Adrenal gland (tissue), 12 donors: ENCODE measurements around the gene SLC48A1. TPM values are rescaled to one million over a fixed set of nuclear protein-coding genes. Genes with fewer than 3 reads are reported as not detected.

Experiments used
- DNase-seq, 7 donors: peaks; one replicate each; pipeline ENCODE4 v3.0.0-alpha.2; 2019 to 2020
- H3K27ac ChIP-seq, 5 donors: fragments of 200-600 bp; sonication (generic) in 4 of 5; 1 replicate in 3 of 5; 2 replicates in 2 of 5; pipeline versions ENCODE4 v1.5.1 to v1.8.0; 2016 to 2020; ENCODE audit warnings: mild to moderate bottlenecking in 1 of 5
- H3K27me3 ChIP-seq: fragments of 200-600 bp; 2 replicates; pipeline ENCODE4 v1.8.0; 2021
- H3K36me3 ChIP-seq, 2 donors: fragments of 200-600 bp; replicated peaks in 1 of 2; 1 replicate in 1 of 2; 2 replicates in 1 of 2; pipeline versions ENCODE4 v1.5.1 to v1.8.0; 2018 to 2022
- H3K4me1 ChIP-seq, 2 donors: fragments of 200-600 bp; replicated peaks in 1 of 2; 1 replicate in 1 of 2; 2 replicates in 1 of 2; pipeline versions ENCODE4 v1.5.1 to v1.8.0; 2018 to 2021
- H3K4me3 ChIP-seq, 4 donors: fragments of 200-600 bp; sonication (generic) in 3 of 4; one replicate each; pipeline ENCODE4 v1.5.1; 2016 to 2018
- H3K9me3 ChIP-seq, 3 donors: fragments of 200-600 bp; sonication (generic) in 1 of 3; replicated peaks in 1 of 3; 1 replicate in 2 of 3; 2 replicates in 1 of 3; pipeline versions ENCODE4 v1.5.1 to v1.8.0; 2016 to 2021
- CTCF ChIP-seq, 6 experiments: fragments of 450-650 bp in 4 of 6; fragments of 200-600 bp in 2 of 6; sonication (generic) in 1 of 6; IDR thresholded peaks; 1 replicate in 5 of 6; 2 replicates in 1 of 6; pipeline versions ENCODE4 v1.5.1 to v1.8.0; 2016 to 2021; ENCODE audit warnings: antibody characterized with exemption in 6 of 6, mild to moderate bottlenecking in 2 of 6, moderate library complexity in 1 of 6
- POLR2A ChIP-seq, 2 donors: fragments of 450-650 bp; IDR thresholded peaks; one replicate each; pipeline ENCODE4 v1.6.1; 2017; ENCODE audit warnings: antibody characterized with exemption in 2 of 2, mild to moderate bottlenecking in 2 of 2, moderate library complexity in 1 of 2
- WGBS, 4 donors: extraction: QIAGEN DNeasy Blood & Tissue Kit in 2 of 4; methylation state at CpG; one replicate each; pipeline versions ENCODE4 v1.1.5 to v1.1.7; 2013 to 2017; 5-methylcytosine and 5-hydroxymethylcytosine counted together
- intact Hi-C, 2 donors: fragments of 100-400 bp; cut with DNase I; formaldehyde crosslinking; loops; one replicate each; pipeline versions ENCODE4 v1.14.1 to v1.15.0; 2022 to 2023
- polyA plus RNA-seq, 3 donors: library from polyadenylated mRNA; stranded (reverse); fragments of 200-250 nt in 2 of 3; fragments of 350-450 nt in 1 of 3; fragmentation: Illumina TruSeq in 1 of 3; extraction: RNeasy Lipid Tissue Mini Kit (QIAGEN cat#74804) in 1 of 3; gene quantifications; one replicate each; pipeline ENCODE4 v1.2.3, GENCODE V29; 2013 to 2014
- total RNA-seq, 9 donors: library from RNA; depleted of rRNA in 4 of 9; stranded (reverse); fragments of >200 nt in 4 of 9; fragments of 120-200 nt in 1 of 9; fragmentation: NEBNext Ultra II Directional in 1 of 9; extraction: Animal tissue kit (Norgen Biotek cat#: 25700) in 1 of 9; gene quantifications; one replicate each; pipeline versions ENCODE4 v1.1.0 to v1.2.4, GENCODE V29; 2013 to 2023
- donor health status: healthy with polysubstance abuse.
- donor health status: Bipolar disorder and iron deficiency.
- donor health status: DM: yes; HTN: yes; CAD: no.
- donor health status: DM: no; HTN: no; CAD: no.
- donor health status: DM: no; HTN: no; CAD: no.
- donor health status: DM: yes; HTN: yes; CAD: no.

SLC48A1 gene
- total and polyA plus RNA-seq, 12 donors: 8.5 to 91.9 (median 57.5) TPM

- Histone ChIP-seq H3K4me3 (no peak overlapping the region), H3K9me3 (no peaks in the 10 kb centered on the region), H3K4me1 (peaks cover 11 to 19% of the 10 kb centered on the region in 2 donors), H3K36me3 (peaks cover 0 to 92% of the 10 kb centered on the region in 2 donors), H3K27me3 (no peaks in the 10 kb centered on the region), H3K27ac (peak overlapping the region; percentile 73 to 95 (median 75))
- TF ChIP-seq POLR2A (IDR thresholded peaks at IDR 0.05) (no peak), CTCF (IDR thresholded peaks at IDR 0.05) (no peak)
- 67 to 72% (median 68%) methylated on average over 10 to 11 of the region's 11 CpGs for WGBS, 4 donors
- no peak for DNase-seq
- intact Hi-C loops: no loop called here
Observed at GRCh38 chr12:47785887-47786661, 13.0 kb downstream of the SLC48A1 start.

GRCh38 chr12:47786662-47787280 is 13.7 kb downstream of the SLC48A1 start:
- intact Hi-C loops: no loop called here
- no peak for TF ChIP-seq CTCF (IDR thresholded peaks at IDR 0.05)
- TF ChIP-seq POLR2A (IDR thresholded peaks at IDR 0.05): no peak
- WGBS, 4 donors: 77 to 88% (median 83%) methylated on average over 7 to 10 of the region's 10 CpGs
- no peaks in the 10 kb centered on the region for H3K9me3 ChIP-seq
- no peak overlapping the region for H3K4me3 ChIP-seq
- no peaks in the 10 kb centered on the region for H3K27me3 ChIP-seq
- peak overlapping the region in 4 of 5 donors; percentile 73 to 95 (median 82) for H3K27ac ChIP-seq
- H3K4me1 ChIP-seq: peaks cover 11 to 19% of the 10 kb centered on the region in 2 donors
- DNase-seq: no peak
- peaks cover 0 to 95% of the 10 kb centered on the region in 2 donors for H3K36me3 ChIP-seq

GRCh38 chr12:47787596-47788319 is 14.7 kb downstream of the SLC48A1 start:
- H3K27me3 ChIP-seq: no peaks in the 10 kb centered on the region
- DNase-seq: no peak
- intact Hi-C loops: no loop called here
- TF ChIP-seq CTCF (IDR thresholded peaks at IDR 0.05) (no peak), POLR2A (IDR thresholded peaks at IDR 0.05) (no peak)
- H3K36me3 ChIP-seq: peaks cover 0 to 97% of the 10 kb centered on the region in 2 donors
- H3K27ac ChIP-seq: peak overlapping the region in 2 of 5 donors; percentile 90 to 95
- H3K4me1 ChIP-seq: peaks cover 11 to 19% of the 10 kb centered on the region in 2 donors
- WGBS, 4 donors: 64 to 77% (median 75%) methylated on average over 12 to 14 of the region's 14 CpGs
- H3K9me3 ChIP-seq: no peaks in the 10 kb centered on the region
- H3K4me3 ChIP-seq: no peak overlapping the region

GRCh38 chr12:47789141-47789540 is 16.1 kb downstream of the SLC48A1 start:
- DNase-seq: no peak
- Histone ChIP-seq H3K4me1 (peaks cover 11 to 19% of the 10 kb centered on the region in 2 donors), H3K9me3 (no peaks in the 10 kb centered on the region), H3K36me3 (peaks cover 0 to 98% of the 10 kb centered on the region in 2 donors), H3K4me3 (no peak overlapping the region), H3K27me3 (no peaks in the 10 kb centered on the region), H3K27ac (no peak overlapping the region)
- TF ChIP-seq CTCF (IDR thresholded peaks at IDR 0.05) (no peak), POLR2A (IDR thresholded peaks at IDR 0.05) (no peak)
- intact Hi-C loops: no loop called here
- 74 to 94% (median 91%) methylated on average over 3 to 5 of the region's 5 CpGs for WGBS, 4 donors
